GM06990 (cell line): ENCODE measurements around the gene STRADB.

Experiments used
- DNase-seq: peaks from one replicate; pipeline ENCODE4 v3.0.0-alpha.2; 2011; ENCODE audit not compliant: insufficient read length; ENCODE audit errors: extremely low read depth
- H3K27me3 ChIP-seq: replicated peaks from 2 replicates; pipeline ENCODE4 v1.6.0; 2011; ENCODE audit warnings: low read length; ENCODE audit not compliant: control insufficient read depth, insufficient read depth
- H3K36me3 ChIP-seq: 2 replicates; pipeline ENCODE4 v1.5.1; 2011; ENCODE audit warnings: low read length; ENCODE audit not compliant: control insufficient read depth, insufficient read depth
- H3K4me3 ChIP-seq: replicated peaks from 2 replicates; pipeline ENCODE4 v1.5.1; 2011; ENCODE audit warnings: low read depth, mild to moderate bottlenecking, control low read depth, low read length
- TF ChIP-seq, protein P1 (sequence below): IDR thresholded peaks from 2 replicates; pipeline ENCODE4 v1.5.1; 2011; ENCODE audit warnings: low read length, control low read depth, mild to moderate bottlenecking, inconsistent platforms; ENCODE audit not compliant: insufficient read depth, poor library complexity, severe bottlenecking

STRADB gene, protein sequence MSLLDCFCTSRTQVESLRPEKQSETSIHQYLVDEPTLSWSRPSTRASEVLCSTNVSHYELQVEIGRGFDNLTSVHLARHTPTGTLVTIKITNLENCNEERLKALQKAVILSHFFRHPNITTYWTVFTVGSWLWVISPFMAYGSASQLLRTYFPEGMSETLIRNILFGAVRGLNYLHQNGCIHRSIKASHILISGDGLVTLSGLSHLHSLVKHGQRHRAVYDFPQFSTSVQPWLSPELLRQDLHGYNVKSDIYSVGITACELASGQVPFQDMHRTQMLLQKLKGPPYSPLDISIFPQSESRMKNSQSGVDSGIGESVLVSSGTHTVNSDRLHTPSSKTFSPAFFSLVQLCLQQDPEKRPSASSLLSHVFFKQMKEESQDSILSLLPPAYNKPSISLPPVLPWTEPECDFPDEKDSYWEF

DNA sequence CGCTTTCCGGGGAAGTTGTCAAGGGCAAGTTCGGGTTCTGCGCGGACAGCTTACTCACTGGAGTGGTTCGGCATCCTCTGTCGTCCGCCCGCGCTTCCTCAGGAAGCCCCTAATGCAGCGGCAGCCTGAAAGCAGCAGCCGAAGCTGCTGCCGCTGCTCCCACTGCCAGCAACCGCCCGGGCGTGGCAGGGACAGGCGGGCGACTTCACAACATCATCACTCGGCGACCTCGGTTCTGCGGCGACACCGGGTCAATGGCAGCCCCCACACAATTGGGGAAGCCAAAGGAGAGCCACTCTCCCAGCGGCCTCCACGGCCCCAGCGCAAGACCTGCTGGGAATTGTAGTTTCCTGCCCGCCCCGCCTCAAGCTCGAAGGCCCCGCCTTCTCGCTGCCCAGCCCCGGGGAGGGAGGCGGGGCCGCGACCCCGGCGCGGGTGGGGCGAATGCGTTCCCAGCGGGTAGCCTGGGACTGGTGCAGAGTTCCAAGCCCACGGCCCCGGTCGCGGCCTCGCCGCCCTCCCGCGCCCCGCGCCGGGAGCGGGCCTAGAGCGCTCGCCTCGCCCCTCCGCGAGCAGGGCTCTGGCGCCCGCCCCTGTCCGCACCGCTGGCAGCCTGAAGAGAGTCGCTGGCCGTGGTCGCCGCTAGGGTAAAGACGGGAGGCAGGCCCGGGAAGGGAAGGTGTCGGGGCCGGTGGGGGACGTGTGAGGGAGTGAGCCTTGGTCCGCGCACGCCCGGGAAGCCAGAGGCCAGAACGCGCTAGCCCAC, at the start of gene STRADB, which contains the start of gene TRAK2:
TSS of gene STRADB (plus strand) at position 449 of the 766 bp plus-strand sequence. CDS start 3,101 bp downstream, outside the sequence.
TSS of gene TRAK2 (minus strand) at position 167 of the 766 bp plus-strand sequence. CDS start 30,951 bp downstream, outside the sequence.
- TF ChIP-seq, protein P1, sequence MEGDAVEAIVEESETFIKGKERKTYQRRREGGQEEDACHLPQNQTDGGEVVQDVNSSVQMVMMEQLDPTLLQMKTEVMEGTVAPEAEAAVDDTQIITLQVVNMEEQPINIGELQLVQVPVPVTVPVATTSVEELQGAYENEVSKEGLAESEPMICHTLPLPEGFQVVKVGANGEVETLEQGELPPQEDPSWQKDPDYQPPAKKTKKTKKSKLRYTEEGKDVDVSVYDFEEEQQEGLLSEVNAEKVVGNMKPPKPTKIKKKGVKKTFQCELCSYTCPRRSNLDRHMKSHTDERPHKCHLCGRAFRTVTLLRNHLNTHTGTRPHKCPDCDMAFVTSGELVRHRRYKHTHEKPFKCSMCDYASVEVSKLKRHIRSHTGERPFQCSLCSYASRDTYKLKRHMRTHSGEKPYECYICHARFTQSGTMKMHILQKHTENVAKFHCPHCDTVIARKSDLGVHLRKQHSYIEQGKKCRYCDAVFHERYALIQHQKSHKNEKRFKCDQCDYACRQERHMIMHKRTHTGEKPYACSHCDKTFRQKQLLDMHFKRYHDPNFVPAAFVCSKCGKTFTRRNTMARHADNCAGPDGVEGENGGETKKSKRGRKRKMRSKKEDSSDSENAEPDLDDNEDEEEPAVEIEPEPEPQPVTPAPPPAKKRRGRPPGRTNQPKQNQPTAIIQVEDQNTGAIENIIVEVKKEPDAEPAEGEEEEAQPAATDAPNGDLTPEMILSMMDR: no peak
- DNase-seq: peak; percentile 94

DNA sequence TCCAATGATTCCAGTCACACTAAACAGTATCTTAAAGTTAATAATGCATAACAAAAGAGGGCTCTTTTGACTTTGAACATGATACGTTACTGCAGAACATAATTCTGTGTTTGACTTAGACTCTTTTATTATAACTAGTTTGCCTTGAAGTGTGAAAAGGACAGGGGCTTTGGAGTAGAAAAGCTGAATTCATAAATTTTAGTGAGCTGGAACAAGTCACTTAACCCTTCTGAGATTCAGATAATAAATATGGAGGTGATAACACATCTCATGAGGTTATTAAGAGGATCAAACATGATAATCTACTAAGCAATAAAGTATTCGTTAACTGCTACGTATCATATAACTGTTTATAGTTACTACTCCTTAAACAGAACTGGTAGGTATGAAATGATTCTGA, 49.7 kb upstream of the STRADB start:
- Histone ChIP-seq H3K4me3 (no peak overlapping the region), H3K27me3 (no peaks in the 10 kb centered on the region), H3K36me3 (peaks cover 2% of the 10 kb centered on the region)
- TF ChIP-seq, protein P1: no peak
- no peak for DNase-seq

More for the DNA sequence above, at the start of gene STRADB, which contains the start of gene TRAK2:
- peak within 1 kb of the TSS; percentile 96 for H3K4me3 ChIP-seq
- no peaks in the 10 kb centered on the region for H3K27me3 ChIP-seq
- no peaks in the 10 kb centered on the region for H3K36me3 ChIP-seq

DNA sequence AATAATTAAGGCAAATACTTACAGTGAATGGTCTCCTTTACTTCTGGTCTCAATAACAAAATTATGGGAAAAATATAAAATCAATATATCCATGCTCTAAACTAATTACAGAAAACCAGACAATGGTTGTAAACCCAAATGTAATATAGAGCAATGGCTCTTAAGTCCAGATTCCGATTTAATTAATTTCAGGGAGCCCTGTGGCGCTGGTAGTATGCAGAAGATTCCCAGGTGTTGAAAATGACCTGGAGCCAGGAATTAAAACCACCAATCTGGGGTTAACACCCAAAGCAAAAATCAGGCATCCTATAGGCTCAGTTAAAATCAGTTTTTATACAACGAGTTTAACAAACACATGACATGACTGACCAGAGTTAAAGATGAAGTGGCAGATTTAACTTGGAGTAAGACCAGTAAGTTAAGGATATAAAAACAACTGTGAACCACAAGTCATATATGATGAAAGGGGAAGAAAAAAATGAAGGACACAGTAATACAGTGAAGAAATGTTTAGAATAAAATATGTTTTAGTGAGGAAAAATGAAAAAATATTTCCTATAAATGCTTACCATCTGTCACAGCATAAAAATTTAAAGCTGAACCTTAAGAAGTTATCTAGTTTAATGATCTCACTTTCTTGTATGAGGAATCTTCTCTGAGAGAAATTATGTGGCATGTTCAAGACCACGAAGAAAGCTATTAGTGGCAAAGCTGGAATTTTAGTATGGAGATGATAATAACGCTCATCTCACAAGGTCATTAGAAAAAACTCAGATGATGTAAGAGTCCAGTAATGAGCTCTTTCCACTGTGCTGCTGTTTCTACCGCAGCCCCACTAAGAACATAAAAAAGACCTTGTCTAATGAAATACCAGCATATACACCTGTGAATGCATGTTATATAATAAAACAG, 48.6 kb upstream of the STRADB start:
- DNase-seq: no peak
- no peaks in the 10 kb centered on the region for H3K27me3 ChIP-seq

DNA sequence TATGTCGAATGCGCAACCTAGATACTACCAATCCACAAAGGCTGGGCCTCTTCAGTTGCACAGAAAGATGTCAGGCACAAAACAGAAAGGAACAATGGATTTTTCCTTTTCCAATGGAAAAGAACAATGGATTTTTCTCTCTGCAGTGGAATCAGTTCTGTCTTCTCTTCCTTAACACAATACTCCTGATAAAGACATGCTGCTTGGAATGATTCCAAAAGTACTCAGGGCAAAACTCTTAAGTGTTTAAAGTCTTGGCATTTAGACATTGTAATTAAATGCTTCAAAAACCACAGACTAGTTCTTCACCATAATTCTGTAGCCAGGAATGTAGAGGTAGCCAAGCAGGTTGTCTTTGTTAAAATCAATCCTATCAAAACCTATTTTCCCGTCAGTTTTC, 47.7 kb upstream of the STRADB start:
- H3K27me3 ChIP-seq: no peaks in the 10 kb centered on the region
- no peak for DNase-seq
- TF ChIP-seq, protein P1: no peak
- H3K36me3 ChIP-seq: no peaks in the 10 kb centered on the region
- no peak overlapping the region for H3K4me3 ChIP-seq

More for the DNA sequence above, 48.6 kb upstream of the STRADB start:
- H3K36me3 ChIP-seq: peaks cover 2% of the 10 kb centered on the region
- H3K4me3 ChIP-seq: no peak overlapping the region
- TF ChIP-seq, protein P1: no peak

DNA sequence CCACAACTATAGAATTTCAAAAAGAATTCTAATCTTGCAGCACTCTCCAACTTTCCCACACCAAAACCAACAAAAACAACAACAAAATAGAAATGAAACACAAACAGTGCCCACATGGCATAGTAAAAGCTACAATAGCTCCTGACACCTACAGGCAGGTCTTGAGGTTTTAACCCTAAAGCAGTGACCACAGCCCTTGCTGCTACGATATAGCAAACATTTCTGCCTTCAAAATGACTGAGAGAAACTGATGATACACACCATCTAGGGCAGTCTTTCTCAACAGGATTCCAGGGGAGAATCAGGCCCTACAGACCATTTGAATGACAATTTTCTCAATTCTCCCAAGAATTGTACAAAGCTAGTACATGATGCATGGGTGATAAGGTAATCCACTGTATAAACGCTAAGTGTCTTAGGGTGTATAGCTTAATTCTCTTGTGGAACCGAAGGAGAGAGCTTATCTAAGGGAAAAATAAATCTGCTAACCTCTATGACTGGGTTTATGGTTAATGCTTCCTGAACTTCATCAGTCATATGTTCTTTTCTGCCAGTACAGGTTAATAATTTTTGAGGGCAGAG, 46.8 kb upstream of the STRADB start:
- Histone ChIP-seq H3K36me3 (no peaks in the 10 kb centered on the region), H3K4me3 (no peak overlapping the region), H3K27me3 (no peaks in the 10 kb centered on the region)
- DNase-seq: no peak
- TF ChIP-seq, protein P1: no peak
